NCI-H2107 treated with DMSO at 0.1 percent for 48 hours (cell line): ENCODE results near the gene WDR5B.

Experiments
- DNase-seq: peaks from one replicate; lab custom pipeline; 2025; ENCODE audit not compliant: unreplicated experiment; lab: John Stamatoyannopoulos, UW

WDR5B gene

DNA sequence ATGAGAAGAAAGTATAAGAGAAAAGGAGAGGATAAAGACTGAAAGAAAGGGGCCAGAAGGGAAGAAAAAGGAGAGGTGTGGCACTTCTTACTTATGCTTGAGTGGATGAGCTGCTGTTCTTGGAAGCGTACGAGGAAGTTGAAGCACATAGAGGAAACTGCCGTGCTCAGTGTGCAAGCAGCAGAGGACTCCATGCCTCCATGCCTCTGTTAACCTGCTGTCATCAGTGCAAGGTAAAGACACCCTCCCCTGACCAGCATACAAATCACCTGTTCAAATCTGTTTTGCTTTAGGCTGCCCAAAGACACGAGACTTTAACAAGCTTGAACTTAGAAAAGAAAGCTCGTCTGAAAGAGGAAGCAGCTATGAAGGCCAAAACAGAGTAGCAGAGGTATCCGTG, 6.4 kb downstream of the WDR5B start:
- DNase-seq: no peak

DNA sequence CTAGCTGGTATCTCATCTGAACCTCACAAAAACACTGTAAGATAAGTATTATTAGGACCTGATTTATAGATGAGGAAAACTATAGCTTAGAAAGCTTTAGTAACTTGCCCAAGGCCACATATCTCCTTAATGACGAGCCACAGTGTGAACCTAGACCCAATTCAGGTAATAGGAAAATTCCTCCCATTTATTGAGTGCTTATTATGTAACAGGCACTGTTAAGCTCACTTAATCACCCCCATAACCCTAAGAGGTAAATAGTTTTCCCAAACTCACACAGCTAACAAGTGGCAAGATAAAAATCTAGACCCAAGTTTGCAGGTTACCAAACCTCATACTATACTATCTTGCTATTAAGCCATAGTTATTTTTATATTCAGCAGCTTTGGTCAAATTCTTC, 7.9 kb downstream of the WDR5B start:
- no peak for DNase-seq

- no peak for DNase-seq
Measured at GRCh38 chr3:122406198-122406597, 9.7 kb downstream of the WDR5B start.

DNA sequence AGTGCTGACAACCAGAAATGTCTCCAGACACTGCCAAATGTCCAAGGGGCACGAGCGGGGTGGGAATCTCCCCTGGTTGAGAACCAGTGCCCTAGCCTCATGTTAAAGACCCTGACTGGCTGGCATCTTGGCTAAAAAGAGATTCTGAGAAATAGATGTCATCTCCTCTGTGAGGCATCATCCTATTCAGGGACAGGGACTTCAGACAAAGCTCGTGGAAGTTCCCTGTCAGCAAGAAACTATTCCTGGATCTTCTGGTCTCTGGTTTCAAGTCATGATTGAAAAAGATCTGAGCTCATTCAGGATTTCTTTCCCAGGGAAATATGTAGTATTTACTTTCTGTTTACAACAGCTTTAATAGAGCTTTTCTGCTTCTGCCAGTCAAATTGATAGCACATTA, 10.8 kb downstream of the WDR5B start:
- no peak for DNase-seq

DNA sequence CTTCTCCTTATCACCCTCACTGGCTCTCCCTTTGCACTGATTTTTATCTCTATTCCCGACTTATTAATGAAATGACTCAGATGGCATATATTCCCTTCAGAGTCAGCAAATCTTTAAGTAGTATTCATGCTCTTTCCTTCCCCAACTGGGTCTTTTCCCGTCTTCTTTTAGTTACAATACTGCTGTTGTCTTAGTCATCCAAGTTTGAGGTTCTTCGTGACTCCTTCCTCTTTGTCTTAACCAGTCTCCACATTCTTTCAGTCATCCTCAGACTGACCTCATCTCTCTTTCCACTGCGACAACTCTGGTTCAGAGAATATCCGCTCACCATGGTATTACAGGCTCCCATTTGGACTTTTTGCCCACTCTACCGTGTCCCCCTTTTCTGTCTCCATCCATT, 12.4 kb downstream of the WDR5B start:
- no peak for DNase-seq

DNA sequence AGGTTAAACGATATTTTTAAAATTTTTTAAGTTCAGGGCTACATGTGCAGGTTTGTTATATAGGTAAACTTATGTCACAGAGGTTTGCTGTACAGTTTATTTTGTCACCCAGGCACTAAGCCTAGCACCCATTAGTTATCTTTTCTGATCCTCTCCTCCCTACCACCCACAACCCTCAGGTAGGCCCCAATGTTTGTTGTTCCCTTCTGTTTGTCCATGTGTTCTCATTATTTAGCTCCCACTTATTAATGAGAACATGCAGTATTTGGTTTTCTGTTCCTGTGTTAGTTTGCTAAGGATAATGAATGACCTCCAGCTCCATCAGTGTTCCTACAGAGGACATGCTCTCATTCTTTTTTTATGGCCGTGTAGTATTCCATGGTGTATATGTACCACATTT, 16.9 kb downstream of the WDR5B start:
- DNase-seq: no peak

GRCh38 chr3:122397201-122397600, 18.7 kb downstream of the WDR5B start:
- DNase-seq: no peak

DNA sequence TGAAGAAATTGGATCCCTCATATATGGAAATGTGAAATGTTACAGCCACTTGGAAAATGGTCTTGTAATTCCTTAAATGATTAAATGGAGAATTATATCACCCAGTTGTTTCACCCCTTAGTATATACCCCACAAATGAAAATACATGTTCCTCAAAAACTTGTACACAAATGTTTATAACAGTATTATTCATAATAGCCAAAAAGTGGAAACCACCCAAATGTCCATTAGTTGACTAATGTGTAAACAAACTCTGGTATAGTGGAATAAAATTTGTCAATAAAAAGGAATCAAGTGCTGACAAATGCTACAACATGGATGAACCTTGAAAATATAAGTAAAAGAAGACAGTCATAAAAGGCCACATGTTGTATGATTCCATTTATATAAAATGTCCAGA, 19.4 kb downstream of the WDR5B start:
- no peak for DNase-seq

DNA sequence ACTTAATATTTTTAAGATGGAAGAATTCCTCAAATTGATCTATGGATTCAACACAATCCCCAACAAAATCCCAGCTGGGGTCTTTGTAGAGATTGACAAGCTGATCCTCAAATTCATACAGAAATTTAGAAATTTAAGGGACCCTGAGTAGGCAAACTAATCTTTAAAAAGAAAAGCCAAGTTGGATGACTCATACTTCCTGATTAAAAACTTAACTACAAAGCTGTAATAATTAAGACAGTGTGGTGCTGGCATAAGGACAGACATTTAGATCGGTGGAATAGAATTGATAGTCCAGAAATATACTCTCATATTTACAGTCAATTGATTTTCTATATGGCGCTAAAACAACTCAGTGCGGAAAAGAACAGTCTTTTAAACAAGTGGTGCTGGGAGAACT, 20.3 kb downstream of the WDR5B start:
- DNase-seq: no peak

DNA sequence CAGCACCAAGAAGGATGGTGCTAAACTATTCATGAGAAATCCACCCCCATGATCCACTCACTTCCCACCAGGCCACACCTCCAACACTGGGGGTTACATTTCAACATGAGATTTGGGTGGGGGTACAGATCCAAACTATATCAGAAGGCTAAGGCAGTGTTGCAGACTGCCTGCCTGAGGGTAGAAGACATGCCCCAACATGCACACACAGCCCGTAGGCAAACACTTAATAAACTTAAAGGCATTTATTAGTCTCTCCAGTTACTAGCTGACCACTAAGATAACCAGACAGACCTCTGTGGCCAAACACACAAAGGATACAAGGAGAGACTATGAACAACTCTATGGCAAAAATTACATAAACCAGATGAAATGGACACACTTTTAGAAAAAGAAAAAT, 21.7 kb downstream of the WDR5B start:
- no peak for DNase-seq

DNA sequence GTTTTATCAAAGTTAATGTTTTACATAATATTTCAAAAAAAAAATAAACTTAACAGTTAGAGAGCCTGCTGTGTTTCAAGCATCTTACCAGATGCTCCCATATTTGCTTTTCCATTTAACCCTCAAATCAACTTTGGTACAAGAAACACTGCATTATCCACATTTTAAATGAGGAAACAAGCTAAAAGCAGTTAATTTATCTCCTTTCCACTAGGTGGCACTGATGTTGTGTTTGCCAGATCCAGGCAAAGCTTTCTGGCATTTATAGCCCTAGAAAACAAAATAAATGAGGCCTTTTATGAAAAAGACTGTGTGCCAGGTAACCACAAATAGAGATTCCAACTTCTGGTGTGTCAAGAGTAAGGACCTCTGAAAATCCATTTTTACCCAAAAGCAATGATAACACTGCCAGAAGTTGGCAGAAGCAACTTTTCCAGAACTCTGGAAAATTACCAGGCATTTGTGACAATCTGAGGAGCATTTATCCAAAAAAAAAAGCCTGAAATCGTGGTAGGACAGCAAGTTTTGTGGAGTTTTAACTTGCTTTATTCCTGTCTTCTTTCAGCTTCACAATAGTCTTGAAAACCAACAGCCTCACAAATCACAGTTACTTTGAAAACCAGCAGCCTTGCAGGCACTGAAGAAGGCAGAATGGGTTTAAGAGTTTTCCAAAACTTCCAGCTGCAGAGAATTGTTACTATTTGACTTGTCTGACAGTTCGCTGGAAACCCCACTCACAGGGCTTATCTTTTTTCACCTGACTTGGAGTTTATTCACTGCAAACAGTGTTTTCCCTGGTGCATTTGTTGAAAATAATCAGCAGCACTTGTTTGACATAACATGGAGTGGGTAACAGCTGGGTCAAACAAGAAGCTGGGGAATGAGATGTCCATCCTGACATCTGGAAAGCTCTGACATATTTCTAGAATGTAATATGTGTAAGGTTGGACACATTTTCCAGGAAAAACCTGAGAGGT, 22.7 kb downstream of the WDR5B start:
- peak; percentile 49 for DNase-seq

GRCh38 chr3:122391681-122392446, 24.0 kb downstream of the WDR5B start:
- DNase-seq: no peak

- no peak for DNase-seq
Measured at GRCh38 chr3:122390665-122391064, 25.2 kb downstream of the WDR5B start.

DNA sequence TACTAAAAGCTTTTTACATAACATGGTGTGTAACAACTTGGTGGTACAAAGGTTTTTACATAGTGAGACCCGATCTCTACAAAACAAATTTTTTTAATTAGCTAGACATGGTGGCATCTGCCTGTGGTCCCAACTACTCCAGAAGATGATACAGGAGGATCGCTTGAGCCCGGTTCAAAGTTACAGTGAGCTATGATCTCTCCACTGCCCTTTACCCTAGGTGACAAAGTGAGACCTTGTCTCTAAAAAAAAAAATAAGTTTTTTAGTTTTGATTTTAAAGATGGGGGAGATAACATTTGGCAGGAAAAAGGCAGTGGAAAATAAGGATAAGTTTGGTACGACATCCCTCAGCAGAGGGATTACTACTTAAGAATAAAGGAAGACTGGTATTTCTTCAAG, 26.0 kb downstream of the WDR5B start:
- no peak for DNase-seq

- no peak for DNase-seq
Measured at GRCh38 chr3:122389197-122389596, 26.7 kb downstream of the WDR5B start.

DNA sequence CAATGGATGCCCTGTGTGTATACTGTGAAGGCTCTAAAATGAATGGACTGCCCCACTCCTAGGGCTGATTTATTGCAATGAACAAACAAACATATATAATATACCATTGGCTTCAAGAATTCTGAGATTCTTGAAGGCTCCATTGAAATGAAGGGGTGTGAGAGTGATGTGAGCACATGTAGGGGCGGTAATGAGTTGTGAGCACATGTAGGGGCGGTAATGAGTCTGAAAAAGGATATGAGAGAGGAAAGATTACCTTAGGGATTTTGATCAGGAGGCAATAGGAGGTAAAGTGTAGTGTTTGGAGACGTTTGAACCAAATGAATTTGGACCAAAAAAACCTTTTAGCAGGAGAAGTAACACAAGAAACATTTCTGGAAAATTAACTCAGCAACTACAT, 28.2 kb downstream of the WDR5B start:
- no peak for DNase-seq

GRCh38 chr3:122383771-122384697, 31.8 kb downstream of the WDR5B start, which contains the start of gene FAM162A:
TSS of gene FAM162A (plus strand) at chr3:122384182. CDS start at chr3:122384266, 84 bp downstream.
- DNase-seq: peak; percentile 92

DNA sequence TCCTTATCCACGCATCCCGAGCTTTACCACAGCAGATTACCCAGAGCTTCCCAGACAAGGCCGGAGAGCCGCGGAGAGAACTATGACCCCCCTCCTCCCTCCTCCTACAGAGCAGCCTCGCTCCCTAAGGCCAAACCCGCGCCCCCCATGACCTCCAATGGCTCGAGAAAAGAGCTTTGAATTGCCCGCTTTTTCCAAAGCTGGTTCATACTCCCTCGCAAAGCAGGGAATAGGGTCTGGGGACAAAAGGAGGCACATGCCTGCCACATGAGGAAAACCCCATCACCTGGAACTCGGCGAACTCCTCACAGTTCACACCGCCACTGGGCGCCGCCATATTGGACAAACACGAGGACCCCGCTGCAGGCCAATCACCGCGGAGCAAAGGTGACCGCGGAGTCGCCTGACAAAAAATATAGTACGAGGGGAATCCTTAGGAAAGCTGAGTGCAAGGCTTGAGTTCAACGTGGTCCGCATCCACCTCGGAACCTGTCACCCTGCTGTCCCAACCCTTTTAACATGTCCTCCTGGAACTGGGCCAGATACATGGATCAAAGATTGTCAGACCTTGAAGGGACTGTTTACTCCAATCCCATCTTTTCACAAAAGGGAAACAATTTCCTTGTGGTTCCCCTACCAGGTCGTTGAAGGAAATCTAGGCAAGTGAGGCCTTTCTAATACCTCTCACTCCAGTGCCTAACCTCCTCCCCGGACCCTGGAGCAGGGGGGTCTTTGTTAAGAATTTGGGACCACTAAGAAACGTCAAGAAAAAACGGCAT, 32.8 kb downstream of the WDR5B start, which contains the start of gene MIX23:
Gene MIX23 (minus strand): TSS at position 344 of the 779 bp plus-strand sequence. CDS start 7 bp downstream, at position 337.
- peak; percentile 95 for DNase-seq

- no peak for DNase-seq
Measured at GRCh38 chr3:122377975-122378374, 37.9 kb downstream of the WDR5B start.

DNA sequence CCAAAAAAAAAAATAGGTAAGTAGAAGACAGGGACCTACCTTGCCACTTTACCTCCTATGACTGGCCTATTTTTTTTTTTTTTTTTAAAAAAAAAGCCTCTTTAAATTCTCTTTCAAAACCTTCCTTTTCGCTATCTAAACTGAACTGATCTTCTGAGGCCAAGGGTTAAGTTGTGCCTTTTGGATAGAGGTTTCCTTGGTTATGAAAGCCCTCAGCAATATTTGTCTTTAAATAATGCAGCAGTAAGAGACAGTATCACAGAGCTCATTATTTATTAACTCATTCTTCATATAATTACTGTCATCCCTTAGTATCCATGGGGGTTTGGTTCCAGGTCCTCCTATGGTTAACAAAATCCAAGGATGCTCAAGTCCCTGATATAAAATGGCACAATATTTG, 41.8 kb downstream of the WDR5B start:
- DNase-seq: no peak
